ENCODE data around the gene SLC39A7.

The SLC39A7 gene

GRCh38 chr6:33187809-33188208 is 12.9 kb upstream of the SLC39A7 start:
- in situ Hi-C loops (cut with HindIII; ENCODE audit: low pct_unique_long_range_greater_than_20kb, low sequenced_read_pairs), result no loop called here
- TF ChIP-seq JUND (IDR thresholded peaks at IDR 0.05; ENCODE audit: low read depth), result no peak
- no peak for DNase-seq (ENCODE audit: low read depth in 1 of 2, low spot score in 1 of 2)

DNA sequence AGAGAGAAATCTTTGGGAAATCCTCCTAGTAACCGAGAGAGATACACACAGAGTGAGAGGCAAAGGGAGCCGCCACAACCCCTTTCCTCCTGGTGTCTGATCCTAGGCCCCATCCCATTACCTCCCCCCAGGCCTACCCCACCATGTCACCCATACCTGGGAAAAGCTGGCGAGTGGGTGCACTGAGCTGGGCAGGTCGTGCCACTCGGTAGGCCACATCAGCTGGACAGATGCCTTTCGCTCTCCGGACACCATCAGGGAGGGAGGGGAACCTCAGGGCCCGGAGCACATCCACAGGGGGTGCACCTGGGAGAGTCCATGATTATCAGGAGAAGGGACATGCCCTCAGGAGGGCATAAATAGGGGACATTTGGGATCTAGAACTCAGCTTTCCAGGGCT is 11.5 kb upstream of the SLC39A7 start:
- DNase-seq (ENCODE audit: low read depth in 1 of 2, low spot score in 1 of 2), result no peak
- TF ChIP-seq JUND (IDR thresholded peaks at IDR 0.05; ENCODE audit: low read depth), result no peak
- in situ Hi-C loops (cut with HindIII; ENCODE audit: low pct_unique_long_range_greater_than_20kb, low sequenced_read_pairs), result no loop called here

GRCh38 chr6:33189625-33190448 is 10.8 kb upstream of the SLC39A7 start:
- in situ Hi-C loops (cut with HindIII; ENCODE audit: low pct_unique_long_range_greater_than_20kb, low sequenced_read_pairs), result no loop called here
- DNase-seq (ENCODE audit: low read depth in 1 of 2, low spot score in 1 of 2), result no peak
- no peak for TF ChIP-seq JUND (IDR thresholded peaks at IDR 0.05; ENCODE audit: low read depth)

- TF ChIP-seq JUND (IDR thresholded peaks at IDR 0.05; ENCODE audit: low read depth), result no peak
- in situ Hi-C loops (cut with HindIII; ENCODE audit: low pct_unique_long_range_greater_than_20kb, low sequenced_read_pairs), result no loop called here
- DNase-seq (ENCODE audit: low read depth in 1 of 2, low spot score in 1 of 2), result no peak
Measured at GRCh38 chr6:33190504-33191107, 10.1 kb upstream of the SLC39A7 start.

DNA sequence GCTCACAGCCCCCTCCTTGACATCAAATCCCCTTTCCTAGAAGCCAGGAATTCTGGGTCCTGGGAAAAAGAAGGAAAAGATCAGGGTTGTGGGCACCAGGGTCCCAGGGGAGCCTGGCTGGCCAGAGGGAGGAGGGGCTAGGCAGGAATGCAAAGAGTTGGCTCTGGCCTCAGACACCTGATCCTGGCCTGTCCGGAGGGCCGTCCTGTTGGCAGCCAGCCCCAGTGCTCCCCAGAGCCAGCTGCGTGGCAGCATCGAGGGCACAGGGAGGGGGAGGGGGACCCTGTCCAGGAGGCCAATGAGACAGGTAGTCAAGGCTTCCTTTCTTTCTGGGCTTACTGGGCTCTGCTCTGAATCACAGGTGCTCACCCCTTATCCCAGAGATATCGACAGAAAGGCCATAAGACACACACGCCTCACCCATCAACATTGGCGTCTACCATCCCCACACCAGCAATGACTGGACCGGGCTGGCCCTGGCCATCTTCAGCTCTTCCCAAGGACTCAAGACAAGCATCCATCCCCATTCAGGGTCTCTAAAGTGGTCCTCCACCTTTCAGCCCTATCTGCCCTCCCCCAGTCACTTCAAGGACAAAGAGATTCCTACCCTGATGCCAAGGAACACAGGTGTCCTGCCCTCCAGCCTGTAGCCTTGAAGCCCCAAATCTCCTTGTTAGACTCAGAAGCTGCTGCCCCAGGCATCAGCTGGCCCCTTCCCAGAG is 9.1 kb upstream of the SLC39A7 start:
- no peak for TF ChIP-seq JUND (IDR thresholded peaks at IDR 0.05; ENCODE audit: low read depth)
- in situ Hi-C loops (cut with HindIII; ENCODE audit: low pct_unique_long_range_greater_than_20kb, low sequenced_read_pairs), result no loop called here

DNA sequence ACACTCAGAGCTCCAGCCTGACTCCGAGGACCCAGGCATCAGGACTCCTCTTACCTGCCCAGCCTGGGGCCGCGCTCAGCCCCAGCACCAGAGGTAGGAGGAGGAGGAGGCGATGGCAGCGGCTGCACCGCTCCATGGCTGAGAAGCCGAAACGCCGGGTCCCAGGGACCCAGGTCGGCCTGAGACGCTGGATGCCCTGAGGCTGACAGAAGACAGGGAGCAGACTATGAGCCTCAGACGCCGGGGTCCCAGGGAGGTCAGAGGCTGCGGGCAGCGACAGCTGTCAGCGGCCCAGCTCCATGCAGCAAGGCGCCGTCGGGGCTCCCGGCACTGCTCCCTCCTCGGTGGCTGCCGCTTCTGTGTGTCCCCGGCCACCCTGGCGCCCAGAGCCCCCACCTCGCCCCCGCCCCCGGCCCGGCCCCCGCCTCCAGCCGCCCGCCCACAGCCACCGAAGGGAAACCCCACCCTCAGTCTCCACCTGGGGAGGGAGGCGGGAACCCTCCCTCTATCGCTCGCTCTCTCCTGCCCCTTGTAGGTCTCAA is 8.5 kb upstream of the SLC39A7 start, which contains the start of gene COL11A2:
COL11A2 (minus strand) TSS at position 363 of the 542 bp plus-strand sequence; CDS start at position 136, 227 bp downstream.
- no peak for TF ChIP-seq JUND (IDR thresholded peaks at IDR 0.05; ENCODE audit: low read depth)
- in situ Hi-C loops (cut with HindIII; ENCODE audit: low pct_unique_long_range_greater_than_20kb, low sequenced_read_pairs), result no loop called here
- DNase-seq (ENCODE audit: low read depth in 1 of 2, low spot score in 1 of 2), result no peak

More for the DNA sequence above, 9.1 kb upstream of the SLC39A7 start:
- DNase-seq (ENCODE audit: low read depth in 1 of 2, low spot score in 1 of 2), result no peak

DNA sequence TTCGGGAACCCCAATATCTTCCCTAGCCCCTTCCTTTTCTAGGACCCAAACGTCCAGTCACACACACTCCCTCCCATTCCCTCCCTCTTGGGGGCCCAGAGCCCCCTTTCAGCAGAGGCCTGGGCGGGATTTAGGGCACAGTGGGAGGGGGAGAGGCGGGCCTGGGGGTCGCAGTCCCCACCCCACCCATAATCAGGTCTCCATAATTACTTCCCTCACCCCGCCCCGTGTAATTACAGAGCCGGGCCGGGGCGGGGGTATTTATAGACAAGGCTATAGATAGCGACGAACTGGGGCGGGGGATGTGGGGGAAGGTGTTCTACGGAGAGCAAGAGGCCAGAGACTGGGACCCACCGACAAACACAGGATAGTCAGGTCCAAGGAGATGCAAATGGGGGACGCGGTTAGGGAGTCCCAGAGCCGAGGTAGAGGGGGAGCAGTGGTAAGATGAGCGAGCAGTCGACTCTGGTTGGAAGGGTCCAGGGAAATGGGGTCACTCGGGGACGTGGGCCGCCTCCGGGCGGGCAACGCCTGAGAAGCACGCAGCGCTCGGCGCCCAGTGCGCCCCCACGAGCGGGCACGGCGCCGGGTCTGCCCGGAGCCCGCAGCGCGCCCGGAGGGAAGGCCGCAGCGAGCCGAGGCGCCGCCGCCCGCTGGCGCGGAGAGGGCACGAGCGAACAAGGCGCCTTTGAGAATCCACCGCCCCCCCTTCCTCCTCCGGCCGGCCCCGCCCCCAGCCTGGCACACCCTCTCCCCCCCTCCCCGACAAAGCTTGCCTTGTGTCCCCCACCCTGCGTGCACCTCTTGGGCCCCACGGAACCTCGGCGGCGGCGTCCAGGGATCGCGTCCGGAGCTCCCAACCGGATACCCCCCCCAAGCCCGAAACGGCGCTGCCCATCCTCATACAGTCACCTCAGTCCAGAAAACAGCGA is 7.7 kb upstream of the SLC39A7 start:
- in situ Hi-C loops (cut with HindIII; ENCODE audit: low pct_unique_long_range_greater_than_20kb, low sequenced_read_pairs), result no loop called here
- no peak for TF ChIP-seq JUND (IDR thresholded peaks at IDR 0.05; ENCODE audit: low read depth)
- DNase-seq (ENCODE audit: low read depth in 1 of 2, low spot score in 1 of 2), result no peak

- in situ Hi-C loops (cut with HindIII; ENCODE audit: low pct_unique_long_range_greater_than_20kb, low sequenced_read_pairs), result no loop called here
Measured at GRCh38 chr6:33193619-33194018, 7.0 kb upstream of the SLC39A7 start.

DNA sequence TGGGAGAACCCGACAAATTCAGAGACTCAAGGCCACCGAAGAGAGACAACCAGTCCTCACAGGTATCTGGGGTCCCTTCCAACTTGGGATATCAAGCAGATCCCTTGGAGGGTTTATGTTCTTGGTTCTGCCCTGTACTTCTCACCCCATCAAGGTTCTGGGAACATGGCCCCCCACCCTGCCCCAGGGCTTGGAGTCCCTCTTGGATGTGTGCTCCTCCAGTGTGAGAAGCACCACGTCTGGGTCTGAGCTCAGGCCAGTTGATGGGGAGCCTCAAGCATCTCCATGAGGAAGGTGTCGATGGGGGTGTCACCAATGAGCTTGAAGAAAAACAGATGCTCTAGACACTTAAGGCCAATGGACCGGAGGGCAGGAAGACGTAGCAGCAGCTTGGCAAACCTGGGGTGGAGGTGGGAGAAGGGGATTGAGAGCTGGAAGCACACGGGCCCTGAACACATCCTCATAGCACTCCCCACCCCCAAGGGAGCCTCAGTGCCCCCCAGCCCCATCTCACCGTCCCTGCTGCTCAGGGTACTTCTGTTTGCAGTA is 6.2 kb upstream of the SLC39A7 start:
- no peak for TF ChIP-seq JUND (IDR thresholded peaks at IDR 0.05; ENCODE audit: low read depth)
- DNase-seq (ENCODE audit: low read depth in 1 of 2, low spot score in 1 of 2), result no peak
- in situ Hi-C loops (cut with HindIII; ENCODE audit: low pct_unique_long_range_greater_than_20kb, low sequenced_read_pairs), result no loop called here

More at GRCh38 chr6:33193619-33194018, 7.0 kb upstream of the SLC39A7 start:
- TF ChIP-seq JUND (IDR thresholded peaks at IDR 0.05; ENCODE audit: low read depth), result no peak
- no peak for DNase-seq (ENCODE audit: low read depth in 1 of 2, low spot score in 1 of 2)

- no peak for TF ChIP-seq JUND (IDR thresholded peaks at IDR 0.05; ENCODE audit: low read depth)
- in situ Hi-C loops (cut with HindIII; ENCODE audit: low pct_unique_long_range_greater_than_20kb, low sequenced_read_pairs), result no loop called here
- peak in 1 of 2 experiments; percentile 58 for DNase-seq (ENCODE audit: low read depth in 1 of 2, low spot score in 1 of 2)
Measured at GRCh38 chr6:33195304-33196165, 5.1 kb upstream of the SLC39A7 start.
